HEK293 (cell line): ENCODE results near the gene C14orf93.

Experiments
- CTCF ChIP-seq: fragments of 450-650 bp; formaldehyde crosslinking; IDR thresholded peaks from 2 replicates; pipeline ENCODE4 v1.5.1; 2016; ENCODE audit warnings: missing biosample characterization, missing genetic modification characterization
- KLF9 ChIP-seq: fragments of 450-650 bp; formaldehyde crosslinking; IDR thresholded peaks from 2 replicates; pipeline ENCODE4 v1.5.1; 2016; ENCODE audit warnings: missing biosample characterization, missing genetic modification characterization, low read depth
- SCRT2 ChIP-seq: fragments of 450-650 bp; formaldehyde crosslinking; IDR thresholded peaks from 2 replicates; pipeline ENCODE4 v1.5.1; 2016; ENCODE audit warnings: missing biosample characterization, missing genetic modification characterization
- TCF7L2 ChIP-seq: IDR thresholded peaks from 2 replicates; pipeline ENCODE4 v1.6.1; 2011; ENCODE audit warnings: low read depth, mild to moderate bottlenecking, inconsistent platforms, low read length, moderate library complexity, borderline replicate concordance
- ZNF114 ChIP-seq: fragments of 450-650 bp; formaldehyde crosslinking; IDR thresholded peaks from 2 replicates; pipeline ENCODE4 v1.5.0; 2017; ENCODE audit warnings: missing biosample characterization, missing genetic modification characterization
- ZNF133 ChIP-seq: fragments of 450-650 bp; formaldehyde crosslinking; IDR thresholded peaks from 2 replicates; pipeline ENCODE4 v1.5.1; 2016; ENCODE audit warnings: missing biosample characterization, missing genetic modification characterization
- ZNF140 ChIP-seq: fragments of 450-650 bp; formaldehyde crosslinking; IDR thresholded peaks from 2 replicates; pipeline ENCODE4 v1.5.1; 2016; ENCODE audit warnings: missing biosample characterization, missing genetic modification characterization
- ZNF175 ChIP-seq: fragments of 450-650 bp; formaldehyde crosslinking; IDR thresholded peaks from 2 replicates; pipeline ENCODE4 v1.5.1; 2016; ENCODE audit warnings: missing biosample characterization, missing genetic modification characterization
- ZNF184 ChIP-seq: fragments of 450-650 bp; IDR thresholded peaks from 2 replicates; pipeline ENCODE4 v1.5.1; 2018; ENCODE audit warnings: missing biosample characterization, mild to moderate bottlenecking, missing genetic modification characterization
- ZNF37A ChIP-seq: fragments of 450-650 bp; IDR thresholded peaks from 2 replicates; pipeline ENCODE4 v1.5.1; 2018; ENCODE audit warnings: missing biosample characterization, missing genetic modification characterization
- ZNF510 ChIP-seq: fragments of 450-650 bp; formaldehyde crosslinking; IDR thresholded peaks from 2 replicates; pipeline ENCODE4 v1.5.1; 2018; ENCODE audit warnings: mild to moderate bottlenecking, missing genetic modification characterization, missing biosample characterization; ENCODE audit not compliant: insufficient replicate concordance
- ZNF670 ChIP-seq: fragments of 450-650 bp; formaldehyde crosslinking; IDR thresholded peaks from 2 replicates; pipeline ENCODE4 v1.5.1; 2016; ENCODE audit warnings: missing biosample characterization, missing genetic modification characterization, low read depth

- TF ChIP-seq TCF7L2: no peak
- TF ChIP-seq ZNF140 (tag by site-specific recombination): no peak
- no peak for TF ChIP-seq ZNF175
- no peak for TF ChIP-seq ZNF37A (tag by site-specific recombination)
- TF ChIP-seq SCRT2 (tag by site-specific recombination): no peak
- no peak for TF ChIP-seq CTCF
- TF ChIP-seq ZNF510 (tag by site-specific recombination): no peak
- no peak for TF ChIP-seq ZNF670 (tag by site-specific recombination)
- TF ChIP-seq ZNF133 (tag by site-specific recombination): no peak
- no peak for TF ChIP-seq KLF9 (tag by site-specific recombination)
- no peak for TF ChIP-seq ZNF114 (tag by site-specific recombination)
- TF ChIP-seq ZNF184 (tag by site-specific recombination): no peak
These were observed 45.7 kb upstream of the C14orf93 start for GRCh38 chr14:23055621-23056144.
